ENCODE data around the gene ORAI2.
"Not testable (repeated sequence)": the region's sequence is repeated elsewhere in the genome, so short reads cannot be mapped to it uniquely, and the experiment has no call there.

ORAI2 gene

DNA sequence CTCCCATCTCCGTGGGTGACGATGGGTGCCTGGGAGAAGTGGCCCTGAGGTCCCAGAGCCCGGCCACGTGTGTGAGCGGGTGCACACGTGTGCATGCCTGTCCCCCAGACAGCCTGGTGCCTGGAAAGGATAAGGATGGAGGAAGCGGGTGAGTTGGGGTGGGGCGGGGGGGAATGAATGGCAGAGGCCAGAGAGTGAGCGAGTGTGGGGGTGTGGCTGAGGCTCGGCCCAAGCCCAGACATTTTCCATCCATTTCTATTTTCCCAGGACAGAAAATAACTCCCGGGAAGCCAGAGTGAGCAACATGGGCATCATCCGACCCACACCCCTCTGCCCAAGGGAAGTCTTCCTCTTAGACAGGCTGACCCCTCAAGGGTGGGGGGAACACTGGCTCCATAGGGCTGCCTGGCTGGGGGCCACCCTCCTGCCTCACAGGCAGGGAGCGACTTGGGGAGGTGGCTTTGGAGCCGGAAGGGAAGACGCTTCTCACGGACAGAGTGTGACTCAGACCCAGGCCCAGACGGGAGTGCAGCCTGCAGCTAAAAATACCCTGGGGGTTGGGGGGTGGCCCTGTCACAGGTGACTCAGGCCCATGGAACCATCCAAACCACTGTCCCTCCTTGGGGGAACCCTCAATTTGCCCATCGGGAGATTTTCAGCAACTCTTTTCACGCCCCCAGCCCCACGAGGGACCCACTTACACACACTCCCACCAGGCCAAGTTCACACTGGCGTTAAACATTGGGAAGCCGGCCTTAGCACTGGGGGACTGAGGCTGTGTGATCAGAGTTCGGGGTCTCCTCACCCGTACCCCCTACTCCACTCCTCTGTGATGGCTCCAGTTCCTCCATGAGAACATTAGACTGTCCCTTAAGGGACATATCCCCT lies 72.2 kb downstream of the ORAI2 start:
- not testable (repeated sequence) for DNase-seq
